ENCODE results near the gene CCL19.

DNA sequence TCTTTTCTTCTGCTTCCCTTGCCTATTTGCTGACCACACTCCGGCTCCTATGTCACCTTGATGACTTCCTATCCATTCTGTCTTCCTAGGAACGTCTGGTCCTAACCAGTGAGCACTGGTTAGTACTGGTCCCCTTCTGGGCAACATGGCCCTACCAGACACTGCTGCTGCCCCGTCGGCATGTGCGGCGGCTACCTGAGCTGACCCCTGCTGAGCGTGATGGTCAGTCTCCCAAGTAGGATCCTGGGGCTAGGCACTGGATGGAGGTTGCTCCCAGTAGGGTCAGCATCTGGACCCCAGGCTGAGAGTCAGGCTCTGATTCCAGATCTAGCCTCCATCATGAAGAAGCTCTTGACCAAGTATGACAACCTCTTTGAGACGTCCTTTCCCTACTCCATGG, 42.4 kb downstream of the CCL19 start:
- TF ChIP-seq, protein P1, sequence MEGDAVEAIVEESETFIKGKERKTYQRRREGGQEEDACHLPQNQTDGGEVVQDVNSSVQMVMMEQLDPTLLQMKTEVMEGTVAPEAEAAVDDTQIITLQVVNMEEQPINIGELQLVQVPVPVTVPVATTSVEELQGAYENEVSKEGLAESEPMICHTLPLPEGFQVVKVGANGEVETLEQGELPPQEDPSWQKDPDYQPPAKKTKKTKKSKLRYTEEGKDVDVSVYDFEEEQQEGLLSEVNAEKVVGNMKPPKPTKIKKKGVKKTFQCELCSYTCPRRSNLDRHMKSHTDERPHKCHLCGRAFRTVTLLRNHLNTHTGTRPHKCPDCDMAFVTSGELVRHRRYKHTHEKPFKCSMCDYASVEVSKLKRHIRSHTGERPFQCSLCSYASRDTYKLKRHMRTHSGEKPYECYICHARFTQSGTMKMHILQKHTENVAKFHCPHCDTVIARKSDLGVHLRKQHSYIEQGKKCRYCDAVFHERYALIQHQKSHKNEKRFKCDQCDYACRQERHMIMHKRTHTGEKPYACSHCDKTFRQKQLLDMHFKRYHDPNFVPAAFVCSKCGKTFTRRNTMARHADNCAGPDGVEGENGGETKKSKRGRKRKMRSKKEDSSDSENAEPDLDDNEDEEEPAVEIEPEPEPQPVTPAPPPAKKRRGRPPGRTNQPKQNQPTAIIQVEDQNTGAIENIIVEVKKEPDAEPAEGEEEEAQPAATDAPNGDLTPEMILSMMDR (conservative IDR thresholded peaks at IDR 0.05): no peak
- TF ChIP-seq ZFX (IDR thresholded peaks at IDR 0.05): no peak
